Activated CD4-positive, alpha-beta T cell treated with anti-CD3 and anti-CD28 coated beads for 24 hours (primary cell): ENCODE measurements around the gene ZDHHC3.
"Not testable (repeated sequence)": the region's sequence is repeated elsewhere in the genome, so short reads cannot be mapped to it uniquely, and the experiment has no call there.

Experiments used
- DNase-seq, 2 donors: peaks; one replicate each; pipeline ENCODE4 v3.0.0-alpha.2; 2020; ENCODE audit warnings: low read depth in 2 of 2

ZDHHC3 gene

GRCh38 chr3:44995142-44995770 is 19.3 kb upstream of the ZDHHC3 start:
- DNase-seq = no peak

GRCh38 chr3:44993471-44994205 is 17.7 kb upstream of the ZDHHC3 start:
- no peak for DNase-seq

- DNase-seq = no peak
Measured at GRCh38 chr3:44992555-44993470, 16.8 kb upstream of the ZDHHC3 start.

GRCh38 chr3:44991326-44991725 is 15.4 kb upstream of the ZDHHC3 start:
- no peak for DNase-seq

GRCh38 chr3:44989636-44990373 is 13.8 kb upstream of the ZDHHC3 start:
- DNase-seq = no peak

- DNase-seq = no peak
Measured at GRCh38 chr3:44989141-44989540, 13.2 kb upstream of the ZDHHC3 start.

- DNase-seq = no peak
Measured at GRCh38 chr3:44988073-44988472, 12.1 kb upstream of the ZDHHC3 start.

GRCh38 chr3:44987332-44987731 is 11.4 kb upstream of the ZDHHC3 start:
- DNase-seq = no peak

GRCh38 chr3:44986330-44986729 is 10.4 kb upstream of the ZDHHC3 start:
- not testable (repeated sequence) for DNase-seq

- no peak for DNase-seq
Measured at GRCh38 chr3:44984335-44984734, 8.4 kb upstream of the ZDHHC3 start.

- no peak for DNase-seq
Measured at GRCh38 chr3:44983484-44983941, 7.5 kb upstream of the ZDHHC3 start.

GRCh38 chr3:44982817-44983216 is 6.8 kb upstream of the ZDHHC3 start:
- DNase-seq = no peak

- DNase-seq = no peak
Measured at GRCh38 chr3:44981751-44982150, 5.8 kb upstream of the ZDHHC3 start.

GRCh38 chr3:44981220-44981619 is 5.2 kb upstream of the ZDHHC3 start:
- DNase-seq = no peak

GRCh38 chr3:44974416-44974815 is 1.6 kb downstream of the ZDHHC3 start:
- DNase-seq = no peak

- DNase-seq = no peak
Measured at GRCh38 chr3:44970926-44971490, 5.0 kb downstream of the ZDHHC3 start.

- no peak for DNase-seq
Measured at GRCh38 chr3:44969828-44970179, 6.2 kb downstream of the ZDHHC3 start.

- DNase-seq = no peak
Measured at GRCh38 chr3:44969154-44969827, 6.7 kb downstream of the ZDHHC3 start.

GRCh38 chr3:44968447-44968858 is 7.5 kb downstream of the ZDHHC3 start:
- DNase-seq = no peak

GRCh38 chr3:44966795-44967278 is 9.1 kb downstream of the ZDHHC3 start:
- DNase-seq = no peak

- no peak for DNase-seq
Measured at GRCh38 chr3:44965165-44965564, 10.8 kb downstream of the ZDHHC3 start.
